GM19193 (cell line): Measurements from ENCODE around the gene CFAP97D2.

Source experiments
- POLR2A ChIP-seq: IDR thresholded peaks from 4 replicates; pipeline ENCODE4 v1.6.1; 2011; ENCODE audit not compliant: insufficient read depth, insufficient read length; ENCODE audit errors: extremely low read depth

The CFAP97D2 gene

GRCh38 chr13:114151565-114152284, 27.3 kb upstream of the CFAP97D2 start:
- TF ChIP-seq POLR2A: no peak

- TF ChIP-seq POLR2A: no peak
Measured at GRCh38 chr13:114152285-114152645, 26.8 kb upstream of the CFAP97D2 start.

- TF ChIP-seq POLR2A: no peak
Measured at GRCh38 chr13:114152831-114153371, 26.2 kb upstream of the CFAP97D2 start.

GRCh38 chr13:114153485-114154080, 25.5 kb upstream of the CFAP97D2 start:
- TF ChIP-seq POLR2A: no peak

- TF ChIP-seq POLR2A: no peak
Measured at GRCh38 chr13:114154476-114154875, 24.6 kb upstream of the CFAP97D2 start.

GRCh38 chr13:114155320-114155719, 23.7 kb upstream of the CFAP97D2 start:
- no peak for TF ChIP-seq POLR2A

- no peak for TF ChIP-seq POLR2A
Measured at GRCh38 chr13:114155926-114156883, 22.9 kb upstream of the CFAP97D2 start.

- no peak for TF ChIP-seq POLR2A
Measured at GRCh38 chr13:114157869-114158495, 21.1 kb upstream of the CFAP97D2 start.

GRCh38 chr13:114161028-114161556, 18.0 kb upstream of the CFAP97D2 start:
- TF ChIP-seq POLR2A: no peak

- no peak for TF ChIP-seq POLR2A
Measured at GRCh38 chr13:114161644-114162532, 17.2 kb upstream of the CFAP97D2 start.

- TF ChIP-seq POLR2A: no peak
Measured at GRCh38 chr13:114162533-114162922, 16.5 kb upstream of the CFAP97D2 start.

- TF ChIP-seq POLR2A: no peak
Measured at GRCh38 chr13:114164053-114164452, 15.0 kb upstream of the CFAP97D2 start.

GRCh38 chr13:114164681-114165429, 14.2 kb upstream of the CFAP97D2 start:
- TF ChIP-seq POLR2A: no peak
